Measurements from ENCODE around the gene PARD3B. TPM values are rescaled to one million over a fixed set of nuclear protein-coding genes. Genes with fewer than 3 reads are reported as not detected.

PARD3B gene
- total and polyA plus RNA-seq, 2 experiments from 2014 or later, result 3.5 to 4.4 TPM

- TF ChIP-seq ZNF462 (CRISPR knock-in tag; IDR thresholded peaks at IDR 0.05) (no peak), POLR2AphosphoS5 (IDR thresholded peaks at IDR 0.05; ENCODE audit: low read depth) (no peak), JUNB (IDR thresholded peaks at IDR 0.05; ENCODE audit: unreplicated experiment) (no peak), CREB1 (CRISPR knock-in tag; IDR thresholded peaks at IDR 0.05; ENCODE audit: low read depth) (no peak), ZNF114 (CRISPR knock-in tag; IDR thresholded peaks at IDR 0.05) (no peak), CTCF (conservative IDR thresholded peaks at IDR 0.05; ENCODE audit: low read depth in 2 of 2) (no peak), STAT1 (IDR thresholded peaks at IDR 0.05; ENCODE audit: unreplicated experiment) (no peak)
- TF ChIP-seq, protein P1, sequence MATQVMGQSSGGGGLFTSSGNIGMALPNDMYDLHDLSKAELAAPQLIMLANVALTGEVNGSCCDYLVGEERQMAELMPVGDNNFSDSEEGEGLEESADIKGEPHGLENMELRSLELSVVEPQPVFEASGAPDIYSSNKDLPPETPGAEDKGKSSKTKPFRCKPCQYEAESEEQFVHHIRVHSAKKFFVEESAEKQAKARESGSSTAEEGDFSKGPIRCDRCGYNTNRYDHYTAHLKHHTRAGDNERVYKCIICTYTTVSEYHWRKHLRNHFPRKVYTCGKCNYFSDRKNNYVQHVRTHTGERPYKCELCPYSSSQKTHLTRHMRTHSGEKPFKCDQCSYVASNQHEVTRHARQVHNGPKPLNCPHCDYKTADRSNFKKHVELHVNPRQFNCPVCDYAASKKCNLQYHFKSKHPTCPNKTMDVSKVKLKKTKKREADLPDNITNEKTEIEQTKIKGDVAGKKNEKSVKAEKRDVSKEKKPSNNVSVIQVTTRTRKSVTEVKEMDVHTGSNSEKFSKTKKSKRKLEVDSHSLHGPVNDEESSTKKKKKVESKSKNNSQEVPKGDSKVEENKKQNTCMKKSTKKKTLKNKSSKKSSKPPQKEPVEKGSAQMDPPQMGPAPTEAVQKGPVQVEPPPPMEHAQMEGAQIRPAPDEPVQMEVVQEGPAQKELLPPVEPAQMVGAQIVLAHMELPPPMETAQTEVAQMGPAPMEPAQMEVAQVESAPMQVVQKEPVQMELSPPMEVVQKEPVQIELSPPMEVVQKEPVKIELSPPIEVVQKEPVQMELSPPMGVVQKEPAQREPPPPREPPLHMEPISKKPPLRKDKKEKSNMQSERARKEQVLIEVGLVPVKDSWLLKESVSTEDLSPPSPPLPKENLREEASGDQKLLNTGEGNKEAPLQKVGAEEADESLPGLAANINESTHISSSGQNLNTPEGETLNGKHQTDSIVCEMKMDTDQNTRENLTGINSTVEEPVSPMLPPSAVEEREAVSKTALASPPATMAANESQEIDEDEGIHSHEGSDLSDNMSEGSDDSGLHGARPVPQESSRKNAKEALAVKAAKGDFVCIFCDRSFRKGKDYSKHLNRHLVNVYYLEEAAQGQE (IDR thresholded peaks at IDR 0.05; ENCODE audit: unreplicated experiment), result no peak
Measured at GRCh38 chr2:205405194-205405593, 859.9 kb downstream of the PARD3B start (continued).
